Measurements from ENCODE around the gene HOXB1. TPM values are rescaled to one million over a fixed set of nuclear protein-coding genes. Genes with fewer than 3 reads are reported as not detected.

HOXB1 gene
- total and polyA plus RNA-seq, 12 donors, result not detected

DNA sequence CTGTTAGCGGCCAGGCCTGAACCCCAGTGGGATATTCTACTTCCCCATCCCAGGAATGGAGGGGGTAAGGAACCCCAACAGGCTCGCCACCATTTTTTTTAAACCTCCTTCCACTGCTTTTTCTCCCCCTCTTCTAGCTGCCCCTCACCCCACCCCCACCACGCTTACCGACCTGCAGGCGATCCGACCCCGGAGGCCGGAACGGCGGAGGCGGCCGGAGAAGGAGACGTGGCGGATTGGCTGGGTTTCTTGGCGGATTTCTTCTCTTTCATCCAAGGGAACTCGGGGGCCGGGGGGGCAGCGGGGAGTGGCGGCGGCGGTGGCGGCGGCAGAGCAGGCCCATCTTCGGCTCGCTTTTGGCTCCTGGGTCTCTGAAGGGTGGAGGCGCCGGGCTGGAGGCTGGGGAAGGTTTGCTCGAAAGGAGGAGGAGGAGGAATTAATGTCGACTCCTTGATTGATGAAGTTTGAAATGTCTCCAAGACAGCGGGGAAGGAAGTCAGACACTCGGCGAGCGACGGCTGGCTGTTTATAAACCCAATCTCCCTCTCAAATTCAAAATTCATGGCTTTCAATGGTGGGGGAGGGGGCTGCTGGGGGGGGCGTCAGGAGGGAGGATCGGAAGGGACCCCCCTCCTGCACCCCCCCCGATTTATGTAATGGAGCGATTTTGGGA lies 13.7 kb upstream of the HOXB1 start:
- Histone ChIP-seq H3K36me3 (no peaks in the 10 kb centered on the region), H3K27ac (peak overlapping the region; percentile 44 to 92 (median 86)), H3K27me3 (peaks cover 9 to 100% (median 95%) of the 10 kb centered on the region in 7 donors), H3K9me3 (no peaks in the 10 kb centered on the region), H3K4me1 (peaks cover 0 to 45% (median 17%) of the 10 kb centered on the region in 9 donors), H3K4me3 (peak overlapping the region; percentile 47 to 67 (median 60))
- TF ChIP-seq, protein P1, sequence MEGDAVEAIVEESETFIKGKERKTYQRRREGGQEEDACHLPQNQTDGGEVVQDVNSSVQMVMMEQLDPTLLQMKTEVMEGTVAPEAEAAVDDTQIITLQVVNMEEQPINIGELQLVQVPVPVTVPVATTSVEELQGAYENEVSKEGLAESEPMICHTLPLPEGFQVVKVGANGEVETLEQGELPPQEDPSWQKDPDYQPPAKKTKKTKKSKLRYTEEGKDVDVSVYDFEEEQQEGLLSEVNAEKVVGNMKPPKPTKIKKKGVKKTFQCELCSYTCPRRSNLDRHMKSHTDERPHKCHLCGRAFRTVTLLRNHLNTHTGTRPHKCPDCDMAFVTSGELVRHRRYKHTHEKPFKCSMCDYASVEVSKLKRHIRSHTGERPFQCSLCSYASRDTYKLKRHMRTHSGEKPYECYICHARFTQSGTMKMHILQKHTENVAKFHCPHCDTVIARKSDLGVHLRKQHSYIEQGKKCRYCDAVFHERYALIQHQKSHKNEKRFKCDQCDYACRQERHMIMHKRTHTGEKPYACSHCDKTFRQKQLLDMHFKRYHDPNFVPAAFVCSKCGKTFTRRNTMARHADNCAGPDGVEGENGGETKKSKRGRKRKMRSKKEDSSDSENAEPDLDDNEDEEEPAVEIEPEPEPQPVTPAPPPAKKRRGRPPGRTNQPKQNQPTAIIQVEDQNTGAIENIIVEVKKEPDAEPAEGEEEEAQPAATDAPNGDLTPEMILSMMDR (IDR thresholded peaks at IDR 0.05), result no peak
- intact Hi-C loops (cut with DNase I), result loop anchor here in 2 of 10 donors (5.0 kb wide), 1 partner anchor 33 kb away; the partner anchor contains the start of gene HOXB4 (in 2 of the 2)
- DNase-seq (peak; percentile 71 to 82), ATAC-seq (peak; percentile 41 to 71 (median 56))
- 3 to 8% methylated on average over 37 to 38 of the region's 38 CpGs for WGBS, 2 donors

- H3K4me3 ChIP-seq, result peak overlapping the region; percentile 47 to 67 (median 60)
- H3K4me1 ChIP-seq, result peaks cover 0 to 45% (median 17%) of the 10 kb centered on the region in 9 donors
- TF ChIP-seq, protein P1 (IDR thresholded peaks at IDR 0.05), result no peak
- peaks cover 9 to 100% (median 95%) of the 10 kb centered on the region in 7 donors for H3K27me3 ChIP-seq
- intact Hi-C loops (cut with DNase I), result loop anchor here in 2 of 10 donors (5.0 kb wide), 1 partner anchor 33 kb away; the partner anchor contains the start of gene HOXB4 (in 2 of the 2)
- ATAC-seq (peak; percentile 25 to 48 (median 30)), DNase-seq (peak; percentile 20 to 21)
- H3K9me3 ChIP-seq, result no peaks in the 10 kb centered on the region
- H3K36me3 ChIP-seq, result no peaks in the 10 kb centered on the region
- H3K27ac ChIP-seq, result peak overlapping the region; percentile 44 to 92 (median 86)
- WGBS, 2 donors, result 2 to 3% methylated on average over 20 of the region's 20 CpGs
These were observed 13.1 kb upstream of the HOXB1 start for GRCh38 chr17:48543854-48544348.

GRCh38 chr17:48543107-48543853 lies 12.5 kb upstream of the HOXB1 start:
- H3K36me3 ChIP-seq, result no peaks in the 10 kb centered on the region
- peaks cover 9 to 100% (median 93%) of the 10 kb centered on the region in 7 donors for H3K27me3 ChIP-seq
- H3K4me1 ChIP-seq, result peaks cover 0 to 42% (median 17%) of the 10 kb centered on the region in 9 donors
- TF ChIP-seq, protein P1 (IDR thresholded peaks at IDR 0.05), result peak in 2 of 9 donors; percentile 6 to 15
- H3K9me3 ChIP-seq, result no peaks in the 10 kb centered on the region
- DNase-seq (peak; percentile 29 to 44), ATAC-seq (peak; percentile 13 to 63 (median 42))
- intact Hi-C loops (cut with DNase I), result loop anchor here in 2 of 10 donors (5.0 kb wide), 1 partner anchor 34 kb away; the partner anchor contains the start of gene HOXB4 (in 2 of the 2)
- H3K4me3 ChIP-seq, result peak overlapping the region; percentile 47 to 67 (median 60)
- H3K27ac ChIP-seq, result peak overlapping the region; percentile 44 to 92 (median 86)
- WGBS, 2 donors, result 1% methylated on average over 68 to 72 of the region's 72 CpGs

DNA sequence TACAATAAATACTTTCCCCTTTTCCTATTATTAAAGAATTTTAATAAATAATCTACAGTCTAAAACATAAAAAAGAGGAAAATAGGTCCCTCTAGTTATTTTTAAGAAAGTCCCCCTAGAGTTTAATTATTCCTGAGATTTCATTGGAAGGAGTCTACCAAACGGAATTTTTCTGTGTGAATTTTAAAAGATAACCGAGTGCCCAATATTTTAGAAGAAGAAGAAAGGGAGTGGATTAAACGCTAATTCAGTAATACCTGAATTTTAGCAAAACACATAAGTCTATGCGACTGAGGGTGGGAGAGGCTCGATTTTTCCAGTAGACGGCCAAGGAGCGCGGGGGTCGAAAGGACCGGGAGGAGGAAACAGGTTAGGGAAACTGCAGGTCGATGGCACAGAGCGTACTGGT lies 11.9 kb upstream of the HOXB1 start:
- peak overlapping the region; percentile 44 to 92 (median 86) for H3K27ac ChIP-seq
- H3K36me3 ChIP-seq, result no peaks in the 10 kb centered on the region
- H3K4me3 ChIP-seq, result peak overlapping the region; percentile 47 to 67 (median 60)
- ATAC-seq (no peak), DNase-seq (no peak)
- TF ChIP-seq, protein P1 (IDR thresholded peaks at IDR 0.05), result no peak
- intact Hi-C loops (cut with DNase I), result loop anchor here in 2 of 10 donors (5.0 kb wide), 1 partner anchor 35 kb away; the partner anchor contains the start of gene HOXB4 (in 2 of the 2)
- 6 to 8% methylated on average over 12 of the region's 12 CpGs for WGBS, 2 donors
- peaks cover 9 to 100% (median 93%) of the 10 kb centered on the region in 7 donors for H3K27me3 ChIP-seq
- H3K9me3 ChIP-seq, result no peaks in the 10 kb centered on the region
- peaks cover 0 to 38% (median 17%) of the 10 kb centered on the region in 9 donors for H3K4me1 ChIP-seq
